Small intestine (tissue), 7 donors: Measurements from ENCODE around the gene VTN. TPM values are rescaled to one million over a fixed set of nuclear protein-coding genes. Genes with fewer than 3 reads are reported as not detected.

Source experiments
- DNase-seq, 2 donors: peaks; one replicate each; pipeline versions ENCODE4 v3.0.0 to v3.0.0-alpha.2; 2013
- FAIRE-seq: peaks from 2 replicates; lab custom pipeline; 2012; peaks lifted over from hg19 to GRCh38; lab: Jason Lieb, UNC
- H3K27ac ChIP-seq, 3 donors: one replicate each; pipeline ENCODE4 v1.5.1; 2013; ENCODE audit warnings: low read length in 2 of 3, mild to moderate bottlenecking in 2 of 3, control low read depth in 1 of 3, inconsistent platforms in 1 of 3, low read depth in 1 of 3, moderate library complexity in 1 of 3
- H3K27me3 ChIP-seq, 3 donors: one replicate each; pipeline ENCODE4 v1.6.1; 2013; ENCODE audit warnings: low read length in 3 of 3, inconsistent platforms in 1 of 3; ENCODE audit not compliant: control insufficient read depth in 3 of 3, insufficient read depth in 3 of 3
- H3K36me3 ChIP-seq, 3 donors: one replicate each; pipeline ENCODE4 v1.6.1; 2013; ENCODE audit warnings: low read length in 3 of 3, inconsistent platforms in 1 of 3, low read depth in 1 of 3, mild to moderate bottlenecking in 1 of 3, moderate library complexity in 1 of 3; ENCODE audit not compliant: control insufficient read depth in 3 of 3, insufficient read depth in 2 of 3
- H3K4me1 ChIP-seq, 3 donors: one replicate each; pipeline ENCODE4 v1.6.1; 2013; ENCODE audit warnings: low read length in 2 of 3, inconsistent platforms in 1 of 3, low read depth in 1 of 3, mild to moderate bottlenecking in 1 of 3, moderate library complexity in 1 of 3; ENCODE audit not compliant: control insufficient read depth in 3 of 3, insufficient read depth in 2 of 3
- H3K4me3 ChIP-seq, 3 donors: one replicate each; pipeline ENCODE4 v1.5.1; 2013; ENCODE audit warnings: low read length in 3 of 3, control low read depth in 1 of 3, inconsistent platforms in 1 of 3, low read depth in 1 of 3, mild to moderate bottlenecking in 1 of 3, moderate library complexity in 1 of 3
- H3K9me3 ChIP-seq, 2 donors: one replicate each; pipeline ENCODE4 v1.6.1; 2013; ENCODE audit warnings: low read depth in 1 of 2, low read length in 1 of 2; ENCODE audit not compliant: control insufficient read depth in 2 of 2, insufficient read depth in 1 of 2
- WGBS, 3 donors: extraction: QIAGEN DNeasy Blood & Tissue Kit; methylation state at CpG; one replicate each; pipeline ENCODE4 v1.1.7; 2013; 5-methylcytosine and 5-hydroxymethylcytosine counted together
- polyA plus RNA-seq, 4 donors: library from polyadenylated mRNA; stranded (reverse) in 3 of 4; unstranded in 1 of 4; fragments of 200-250 nt in 3 of 4; fragments of 120-200 nt in 1 of 4; gene quantifications; one replicate each; pipeline versions ENCODE4 v1.2.1 to v1.2.3, GENCODE V29; 2013
- donor health status: healthy with polysubstance abuse.
- donor health status: control.
- donor health status: control.
- donor health status: Bipolar disorder and iron deficiency.
- donor health status: healthy.

Gene VTN
- polyA plus RNA-seq, 4 donors = 1.3 to 20.9 (median 2.2) TPM

- FAIRE-seq (no peak), DNase-seq (peak; percentile 42 to 57)
- Histone ChIP-seq H3K36me3 (peaks cover 2 to 78% (median 5%) of the 10 kb centered on the region in 3 donors), H3K27ac (peak overlapping the region in 1 of 3 donors; percentile 34), H3K9me3 (no peaks in the 10 kb centered on the region), H3K27me3 (no peaks in the 10 kb centered on the region), H3K4me1 (peaks cover 0 to 62% (median 0%) of the 10 kb centered on the region in 3 donors), H3K4me3 (no peak overlapping the region)
- 61 to 67% (median 64%) methylated on average over 6 of the region's 6 CpGs for WGBS, 3 donors
These were observed 28.3 kb upstream of the VTN start for GRCh38 chr17:28398280-28398981.

- Histone ChIP-seq H3K27ac (peak overlapping the region in 1 of 3 donors; percentile 34), H3K4me3 (no peak overlapping the region), H3K36me3 (peaks cover 2 to 76% (median 5%) of the 10 kb centered on the region in 3 donors), H3K9me3 (no peaks in the 10 kb centered on the region), H3K4me1 (peaks cover 0 to 62% (median 0%) of the 10 kb centered on the region in 3 donors), H3K27me3 (no peaks in the 10 kb centered on the region)
- FAIRE-seq (no peak), DNase-seq (no peak)
- WGBS, 3 donors = 81 to 84% (median 84%) methylated on average over 7 of the region's 7 CpGs
These were observed 27.7 kb upstream of the VTN start for GRCh38 chr17:28397687-28398279.

GRCh38 chr17:28397275-28397674 is 27.2 kb upstream of the VTN start:
- WGBS, 3 donors = 94 to 97% (median 95%) methylated on average over 3 of the region's 3 CpGs
- Histone ChIP-seq H3K27me3 (no peaks in the 10 kb centered on the region), H3K4me1 (peaks cover 0 to 66% (median 0%) of the 10 kb centered on the region in 3 donors)

GRCh38 chr17:28396635-28397239 is 26.6 kb upstream of the VTN start:
- Histone ChIP-seq H3K27me3 (no peaks in the 10 kb centered on the region), H3K4me1 (peaks cover 0 to 66% (median 0%) of the 10 kb centered on the region in 3 donors), H3K4me3 (no peak overlapping the region), H3K9me3 (no peaks in the 10 kb centered on the region), H3K27ac (no peak overlapping the region), H3K36me3 (peaks cover 2 to 75% (median 5%) of the 10 kb centered on the region in 3 donors)
- DNase-seq (no peak), FAIRE-seq (no peak)
- 65 to 85% (median 78%) methylated on average over 5 to 6 of the region's 6 CpGs for WGBS, 3 donors

More at GRCh38 chr17:28397275-28397674, 27.2 kb upstream of the VTN start:
- Histone ChIP-seq H3K4me3 (no peak overlapping the region), H3K36me3 (peaks cover 2 to 77% (median 5%) of the 10 kb centered on the region in 3 donors), H3K9me3 (no peaks in the 10 kb centered on the region), H3K27ac (no peak overlapping the region)
- DNase-seq = no peak
- no peak for FAIRE-seq

GRCh38 chr17:28395968-28396367 is 25.9 kb upstream of the VTN start:
- H3K27me3 ChIP-seq = no peaks in the 10 kb centered on the region
- WGBS, 3 donors = 90 to 95% (median 93%) methylated on average over 6 of the region's 6 CpGs
- H3K9me3 ChIP-seq = no peaks in the 10 kb centered on the region
- peaks cover 0 to 66% (median 0%) of the 10 kb centered on the region in 3 donors for H3K4me1 ChIP-seq
- DNase-seq (no peak), FAIRE-seq (no peak)
- H3K36me3 ChIP-seq = peaks cover 2 to 78% (median 5%) of the 10 kb centered on the region in 3 donors
- no peak overlapping the region for H3K27ac ChIP-seq
- H3K4me3 ChIP-seq = no peak overlapping the region

GRCh38 chr17:28395426-28395825 is 25.3 kb upstream of the VTN start:
- H3K9me3 ChIP-seq = no peaks in the 10 kb centered on the region
- peak overlapping the region in 1 of 3 donors; percentile 49 for H3K27ac ChIP-seq
- no peak overlapping the region for H3K4me3 ChIP-seq
- peaks cover 2 to 77% (median 4%) of the 10 kb centered on the region in 3 donors for H3K36me3 ChIP-seq
- no peak for DNase-seq
- WGBS, 3 donors = 61 to 73% (median 63%) methylated on average over 2 of the region's 2 CpGs
- H3K27me3 ChIP-seq = no peaks in the 10 kb centered on the region
- peaks cover 0 to 71% (median 0%) of the 10 kb centered on the region in 3 donors for H3K4me1 ChIP-seq
- no peak for FAIRE-seq

GRCh38 chr17:28394337-28395116 is 24.4 kb upstream of the VTN start:
- FAIRE-seq (no peak), DNase-seq (peak; percentile 36 to 63)
- H3K4me1 ChIP-seq = peaks cover 0 to 69% (median 0%) of the 10 kb centered on the region in 3 donors
- H3K27ac ChIP-seq = peak overlapping the region in 1 of 3 donors; percentile 49
- H3K27me3 ChIP-seq = no peaks in the 10 kb centered on the region
- no peaks in the 10 kb centered on the region for H3K9me3 ChIP-seq
- no peak overlapping the region for H3K4me3 ChIP-seq
- H3K36me3 ChIP-seq = peaks cover 0 to 71% (median 2%) of the 10 kb centered on the region in 3 donors
- WGBS, 3 donors = 56 to 73% (median 72%) methylated on average over 7 of the region's 7 CpGs

- FAIRE-seq (no peak), DNase-seq (no peak)
- Histone ChIP-seq H3K27me3 (no peaks in the 10 kb centered on the region), H3K27ac (no peak overlapping the region), H3K4me1 (peaks cover 0 to 52% (median 0%) of the 10 kb centered on the region in 3 donors), H3K4me3 (no peak overlapping the region), H3K9me3 (no peaks in the 10 kb centered on the region), H3K36me3 (peaks cover 0 to 65% (median 3%) of the 10 kb centered on the region in 3 donors)
- WGBS, 3 donors = 79 to 89% (median 84%) methylated on average over 10 of the region's 10 CpGs
These were observed 22.4 kb upstream of the VTN start for GRCh38 chr17:28392491-28392890.
